GM23338 (cell line): Measurements from ENCODE around the gene WSCD1. TPM values are rescaled to one million over a fixed set of nuclear protein-coding genes. Genes with fewer than 3 reads are reported as not detected.

Experiments used
- ATAC-seq: fragments of 200-7000 bp; cut with Tn5 transposase; 3 replicates; pipeline ENCODE4 v1.9.1; 2020
- DNase-seq: peaks from one replicate; pipeline ENCODE4 v3.0.0-alpha.2; 2015; ENCODE audit warnings: low spot score
- H2AFZ ChIP-seq: fragments of 200-600 bp; sonication (generic); 2 replicates; pipeline ENCODE4 v1.8.0; 2016; ENCODE audit warnings: antibody characterized with exemption, mild to moderate bottlenecking, moderate library complexity
- H3F3A ChIP-seq: fragments of 200-600 bp; sonication (generic); replicated peaks from 2 replicates; pipeline ENCODE4 v1.8.0; 2017; ENCODE audit warnings: antibody characterized with exemption, mixed run types, low read depth
- H3K27ac ChIP-seq: fragments of 200-600 bp; sonication (generic); 2 replicates; pipeline ENCODE4 v1.6.1; 2016; ENCODE audit warnings: low read depth
- H3K27me3 ChIP-seq: fragments of 200-600 bp; sonication (generic); 2 replicates; pipeline ENCODE4 v1.8.0; 2016; ENCODE audit warnings: mild to moderate bottlenecking, mixed run types, moderate library complexity; ENCODE audit not compliant: insufficient read depth
- H3K36me3 ChIP-seq: fragments of 200-600 bp; sonication (generic); 2 replicates; pipeline ENCODE4 v1.8.0; 2016; ENCODE audit warnings: mild to moderate bottlenecking; ENCODE audit not compliant: insufficient read depth
- H3K4me1 ChIP-seq: fragments of 200-600 bp; sonication (generic); 2 replicates; pipeline ENCODE4 v1.8.0; 2016; ENCODE audit warnings: mild to moderate bottlenecking, moderate library complexity; ENCODE audit not compliant: insufficient read depth
- H3K4me2 ChIP-seq: fragments of 200-600 bp; sonication (generic); 2 replicates; pipeline ENCODE4 v1.7.1; 2017; ENCODE audit warnings: mixed run types
- H3K4me3 ChIP-seq: fragments of 200-600 bp; sonication (generic); 2 replicates; pipeline ENCODE4 v1.6.1; 2016; ENCODE audit warnings: mixed run types
- H3K79me2 ChIP-seq: fragments of 200-600 bp; sonication (generic); replicated peaks from 2 replicates; pipeline ENCODE4 v1.8.0; 2017; ENCODE audit warnings: mild to moderate bottlenecking; ENCODE audit not compliant: insufficient read depth
- H3K9me2 ChIP-seq: fragments of 200-600 bp; sonication (generic); 2 replicates; pipeline ENCODE4 v1.8.0; 2017; ENCODE audit not compliant: insufficient read depth
- H4K20me1 ChIP-seq: fragments of 200-600 bp; sonication (generic); replicated peaks from 2 replicates; pipeline ENCODE4 v1.8.0; 2017; ENCODE audit warnings: mild to moderate bottlenecking; ENCODE audit not compliant: insufficient read depth
- H3K27ac Mint-ChIP-seq: 2 replicates; pipeline ENCODE4 v1.8.0; 2020; ENCODE audit warnings: inconsistent platforms, mild to moderate bottlenecking, moderate library complexity, mixed read lengths
- H3K27me3 Mint-ChIP-seq: 3 replicates; pipeline ENCODE4 v1.8.0; 2022; ENCODE audit warnings: low read depth, mild to moderate bottlenecking, moderate library complexity, mixed read lengths, inconsistent platforms; ENCODE audit not compliant: insufficient read depth, poor library complexity
- H3K36me3 Mint-ChIP-seq: 3 replicates; pipeline ENCODE4 v1.8.0; 2021; ENCODE audit warnings: low read depth, mild to moderate bottlenecking, inconsistent platforms, moderate library complexity, mixed read lengths
- H3K4me1 Mint-ChIP-seq: 3 replicates; pipeline ENCODE4 v1.8.0; 2020; ENCODE audit warnings: mild to moderate bottlenecking, inconsistent platforms, mixed read lengths
- H3K4me3 Mint-ChIP-seq: 3 replicates; pipeline ENCODE4 v1.8.0; 2021; ENCODE audit warnings: moderate library complexity, mild to moderate bottlenecking, inconsistent platforms, mixed read lengths
- H3K9me3 Mint-ChIP-seq: 3 replicates; pipeline ENCODE4 v1.8.0; 2020; ENCODE audit warnings: moderate library complexity, mild to moderate bottlenecking, inconsistent platforms, mixed read lengths
- CREB1 ChIP-seq: fragments of 250-450 bp; sonication (Bioruptor Pico); IDR thresholded peaks from 2 replicates; pipeline ENCODE4 v1.5.0; 2020; ENCODE audit warnings: low read depth, mild to moderate bottlenecking, moderate library complexity
- EZH2 ChIP-seq: fragments of 200-600 bp; sonication (generic); IDR thresholded peaks from one replicate; pipeline ENCODE4 v1.8.0; 2017; ENCODE audit warnings: antibody characterized with exemption, mild to moderate bottlenecking, low read depth; ENCODE audit not compliant: unreplicated experiment
- EZH2phosphoT487 ChIP-seq: fragments of 200-600 bp; sonication (generic); IDR thresholded peaks from one replicate; pipeline ENCODE4 v1.8.1; 2018; ENCODE audit warnings: antibody characterized with exemption; ENCODE audit not compliant: unreplicated experiment
- JUNB ChIP-seq: IDR thresholded peaks from one replicate; pipeline ENCODE4 v1.6.1; 2016; ENCODE audit warnings: antibody characterized with exemption; ENCODE audit not compliant: unreplicated experiment
- NANOG ChIP-seq: IDR thresholded peaks from 2 replicates; pipeline ENCODE4 v1.6.1; 2016; ENCODE audit warnings: antibody characterized with exemption, borderline replicate concordance
- POLR2AphosphoS5 ChIP-seq: IDR thresholded peaks from 2 replicates; pipeline ENCODE4 v1.6.1; 2016; ENCODE audit warnings: antibody characterized with exemption, low read depth
- STAT1 ChIP-seq: IDR thresholded peaks from one replicate; pipeline ENCODE4 v1.6.1; 2016; ENCODE audit warnings: antibody characterized with exemption; ENCODE audit not compliant: unreplicated experiment
- ZNF114 ChIP-seq: fragments of 250-450 bp; sonication (Bioruptor Pico); IDR thresholded peaks from 2 replicates; pipeline ENCODE4 v1.5.0; 2020; ENCODE audit warnings: mild to moderate bottlenecking, moderate library complexity
- ZNF331 ChIP-seq: fragments of 250-450 bp; sonication (Bioruptor Pico); IDR thresholded peaks from 2 replicates; pipeline ENCODE4 v1.5.0; 2020; ENCODE audit warnings: low read depth, mild to moderate bottlenecking, moderate library complexity
- polyA plus RNA-seq: library from polyadenylated mRNA; unstranded; fragments of >200 nt; fragmentation: Nextera tagmentation; extraction: Ambion mirVana; gene quantifications from 2 replicates; pipeline ENCODE4 v1.2.1, GENCODE V29; 2016
- total RNA-seq: library from RNA; depleted of rRNA; stranded (reverse); fragments of >200 nt; shearing (Covaris generic); gene quantifications from 2 replicates; pipeline ENCODE4 v1.2.3, GENCODE V29; 2014
- TF ChIP-seq, protein P1 (sequence below), 2 experiments: fragments of 200-600 bp in 1 of 2; sonication (generic) in 1 of 2; conservative IDR thresholded peaks; 2 replicates each; pipeline versions ENCODE4 v1.5.1 to v1.6.1; 2016 to 2017; ENCODE audit warnings: antibody characterized with exemption in 2 of 2, low read depth in 2 of 2, mild to moderate bottlenecking in 2 of 2, moderate library complexity in 1 of 2
- TF ChIP-seq, protein P2 (sequence below): IDR thresholded peaks from 2 replicates; pipeline ENCODE4 v1.6.1; 2016; ENCODE audit warnings: antibody characterized with exemption
- TF ChIP-seq, protein P3 (sequence below): IDR thresholded peaks from one replicate; pipeline ENCODE4 v1.6.1; 2018; ENCODE audit warnings: antibody characterized with exemption; ENCODE audit not compliant: unreplicated experiment
- TF ChIP-seq, protein P4 (sequence below): fragments of 250-450 bp; sonication (Bioruptor Pico); IDR thresholded peaks from 2 replicates; pipeline ENCODE4 v1.5.0; 2020; ENCODE audit warnings: mild to moderate bottlenecking, moderate library complexity

The WSCD1 gene
- total and polyA plus RNA-seq, 2 experiments from 2014 or later, result 6.1 to 38.9 TPM

DNA sequence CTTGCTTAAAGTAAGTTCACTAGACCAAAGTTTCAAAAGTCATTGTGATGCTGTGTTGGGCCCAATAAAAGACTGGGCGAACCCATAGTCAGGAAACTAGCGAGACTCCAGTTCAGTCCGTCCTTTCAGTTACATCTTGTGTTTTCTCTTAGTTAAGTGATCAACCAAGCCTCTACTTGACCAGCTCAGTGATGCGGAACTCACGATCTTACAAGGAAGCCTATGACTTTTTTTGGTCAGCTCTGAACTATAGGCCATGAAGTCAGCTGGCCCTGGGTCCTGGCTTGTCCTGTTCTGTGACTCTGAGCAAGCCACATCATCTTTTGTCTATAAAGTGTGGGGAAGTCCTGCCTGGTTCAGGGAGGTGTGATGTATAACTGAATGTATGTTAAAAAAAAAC is 21.7 kb upstream of the WSCD1 start:
- H3K27me3 Mint-ChIP-seq, result peaks cover 2% of the 10 kb centered on the region
- Histone ChIP-seq H3K4me2 (no peak overlapping the region), H3K27me3 (no peaks in the 10 kb centered on the region), H3K9me2 (no peaks in the 10 kb centered on the region), H2AFZ (no peak overlapping the region), H4K20me1 (no peaks in the 10 kb centered on the region), H3K4me3 (no peak overlapping the region), H3K36me3 (no peaks in the 10 kb centered on the region), H3K79me2 (no peaks in the 10 kb centered on the region), H3F3A (no peaks in the 10 kb centered on the region), H3K27ac (no peak overlapping the region), H3K4me1 (no peaks in the 10 kb centered on the region)
- no peaks in the 10 kb centered on the region for H3K36me3 Mint-ChIP-seq
- ATAC-seq, result no peak
- H3K27ac Mint-ChIP-seq, result no peak overlapping the region
- no peaks in the 10 kb centered on the region for H3K4me1 Mint-ChIP-seq
- DNase-seq, result no peak
- no peak for TF ChIP-seq NANOG
- TF ChIP-seq, protein P1, sequence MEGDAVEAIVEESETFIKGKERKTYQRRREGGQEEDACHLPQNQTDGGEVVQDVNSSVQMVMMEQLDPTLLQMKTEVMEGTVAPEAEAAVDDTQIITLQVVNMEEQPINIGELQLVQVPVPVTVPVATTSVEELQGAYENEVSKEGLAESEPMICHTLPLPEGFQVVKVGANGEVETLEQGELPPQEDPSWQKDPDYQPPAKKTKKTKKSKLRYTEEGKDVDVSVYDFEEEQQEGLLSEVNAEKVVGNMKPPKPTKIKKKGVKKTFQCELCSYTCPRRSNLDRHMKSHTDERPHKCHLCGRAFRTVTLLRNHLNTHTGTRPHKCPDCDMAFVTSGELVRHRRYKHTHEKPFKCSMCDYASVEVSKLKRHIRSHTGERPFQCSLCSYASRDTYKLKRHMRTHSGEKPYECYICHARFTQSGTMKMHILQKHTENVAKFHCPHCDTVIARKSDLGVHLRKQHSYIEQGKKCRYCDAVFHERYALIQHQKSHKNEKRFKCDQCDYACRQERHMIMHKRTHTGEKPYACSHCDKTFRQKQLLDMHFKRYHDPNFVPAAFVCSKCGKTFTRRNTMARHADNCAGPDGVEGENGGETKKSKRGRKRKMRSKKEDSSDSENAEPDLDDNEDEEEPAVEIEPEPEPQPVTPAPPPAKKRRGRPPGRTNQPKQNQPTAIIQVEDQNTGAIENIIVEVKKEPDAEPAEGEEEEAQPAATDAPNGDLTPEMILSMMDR (conservative IDR thresholded peaks at IDR 0.05; ENCODE audit: low read depth in 2 of 2), result no peak
- TF ChIP-seq, protein P2, sequence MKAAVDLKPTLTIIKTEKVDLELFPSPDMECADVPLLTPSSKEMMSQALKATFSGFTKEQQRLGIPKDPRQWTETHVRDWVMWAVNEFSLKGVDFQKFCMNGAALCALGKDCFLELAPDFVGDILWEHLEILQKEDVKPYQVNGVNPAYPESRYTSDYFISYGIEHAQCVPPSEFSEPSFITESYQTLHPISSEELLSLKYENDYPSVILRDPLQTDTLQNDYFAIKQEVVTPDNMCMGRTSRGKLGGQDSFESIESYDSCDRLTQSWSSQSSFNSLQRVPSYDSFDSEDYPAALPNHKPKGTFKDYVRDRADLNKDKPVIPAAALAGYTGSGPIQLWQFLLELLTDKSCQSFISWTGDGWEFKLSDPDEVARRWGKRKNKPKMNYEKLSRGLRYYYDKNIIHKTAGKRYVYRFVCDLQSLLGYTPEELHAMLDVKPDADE, result no peak
- TF ChIP-seq, protein P3, sequence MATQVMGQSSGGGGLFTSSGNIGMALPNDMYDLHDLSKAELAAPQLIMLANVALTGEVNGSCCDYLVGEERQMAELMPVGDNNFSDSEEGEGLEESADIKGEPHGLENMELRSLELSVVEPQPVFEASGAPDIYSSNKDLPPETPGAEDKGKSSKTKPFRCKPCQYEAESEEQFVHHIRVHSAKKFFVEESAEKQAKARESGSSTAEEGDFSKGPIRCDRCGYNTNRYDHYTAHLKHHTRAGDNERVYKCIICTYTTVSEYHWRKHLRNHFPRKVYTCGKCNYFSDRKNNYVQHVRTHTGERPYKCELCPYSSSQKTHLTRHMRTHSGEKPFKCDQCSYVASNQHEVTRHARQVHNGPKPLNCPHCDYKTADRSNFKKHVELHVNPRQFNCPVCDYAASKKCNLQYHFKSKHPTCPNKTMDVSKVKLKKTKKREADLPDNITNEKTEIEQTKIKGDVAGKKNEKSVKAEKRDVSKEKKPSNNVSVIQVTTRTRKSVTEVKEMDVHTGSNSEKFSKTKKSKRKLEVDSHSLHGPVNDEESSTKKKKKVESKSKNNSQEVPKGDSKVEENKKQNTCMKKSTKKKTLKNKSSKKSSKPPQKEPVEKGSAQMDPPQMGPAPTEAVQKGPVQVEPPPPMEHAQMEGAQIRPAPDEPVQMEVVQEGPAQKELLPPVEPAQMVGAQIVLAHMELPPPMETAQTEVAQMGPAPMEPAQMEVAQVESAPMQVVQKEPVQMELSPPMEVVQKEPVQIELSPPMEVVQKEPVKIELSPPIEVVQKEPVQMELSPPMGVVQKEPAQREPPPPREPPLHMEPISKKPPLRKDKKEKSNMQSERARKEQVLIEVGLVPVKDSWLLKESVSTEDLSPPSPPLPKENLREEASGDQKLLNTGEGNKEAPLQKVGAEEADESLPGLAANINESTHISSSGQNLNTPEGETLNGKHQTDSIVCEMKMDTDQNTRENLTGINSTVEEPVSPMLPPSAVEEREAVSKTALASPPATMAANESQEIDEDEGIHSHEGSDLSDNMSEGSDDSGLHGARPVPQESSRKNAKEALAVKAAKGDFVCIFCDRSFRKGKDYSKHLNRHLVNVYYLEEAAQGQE, result no peak
- no peak for TF ChIP-seq STAT1
- TF ChIP-seq JUNB, result no peak
- no peak for TF ChIP-seq CREB1 (CRISPR knock-in tag)
- no peak for TF ChIP-seq POLR2AphosphoS5
- TF ChIP-seq EZH2phosphoT487, result no peak
- TF ChIP-seq ZNF114 (CRISPR knock-in tag), result no peak
- TF ChIP-seq EZH2, result no peak
- TF ChIP-seq, protein P4, sequence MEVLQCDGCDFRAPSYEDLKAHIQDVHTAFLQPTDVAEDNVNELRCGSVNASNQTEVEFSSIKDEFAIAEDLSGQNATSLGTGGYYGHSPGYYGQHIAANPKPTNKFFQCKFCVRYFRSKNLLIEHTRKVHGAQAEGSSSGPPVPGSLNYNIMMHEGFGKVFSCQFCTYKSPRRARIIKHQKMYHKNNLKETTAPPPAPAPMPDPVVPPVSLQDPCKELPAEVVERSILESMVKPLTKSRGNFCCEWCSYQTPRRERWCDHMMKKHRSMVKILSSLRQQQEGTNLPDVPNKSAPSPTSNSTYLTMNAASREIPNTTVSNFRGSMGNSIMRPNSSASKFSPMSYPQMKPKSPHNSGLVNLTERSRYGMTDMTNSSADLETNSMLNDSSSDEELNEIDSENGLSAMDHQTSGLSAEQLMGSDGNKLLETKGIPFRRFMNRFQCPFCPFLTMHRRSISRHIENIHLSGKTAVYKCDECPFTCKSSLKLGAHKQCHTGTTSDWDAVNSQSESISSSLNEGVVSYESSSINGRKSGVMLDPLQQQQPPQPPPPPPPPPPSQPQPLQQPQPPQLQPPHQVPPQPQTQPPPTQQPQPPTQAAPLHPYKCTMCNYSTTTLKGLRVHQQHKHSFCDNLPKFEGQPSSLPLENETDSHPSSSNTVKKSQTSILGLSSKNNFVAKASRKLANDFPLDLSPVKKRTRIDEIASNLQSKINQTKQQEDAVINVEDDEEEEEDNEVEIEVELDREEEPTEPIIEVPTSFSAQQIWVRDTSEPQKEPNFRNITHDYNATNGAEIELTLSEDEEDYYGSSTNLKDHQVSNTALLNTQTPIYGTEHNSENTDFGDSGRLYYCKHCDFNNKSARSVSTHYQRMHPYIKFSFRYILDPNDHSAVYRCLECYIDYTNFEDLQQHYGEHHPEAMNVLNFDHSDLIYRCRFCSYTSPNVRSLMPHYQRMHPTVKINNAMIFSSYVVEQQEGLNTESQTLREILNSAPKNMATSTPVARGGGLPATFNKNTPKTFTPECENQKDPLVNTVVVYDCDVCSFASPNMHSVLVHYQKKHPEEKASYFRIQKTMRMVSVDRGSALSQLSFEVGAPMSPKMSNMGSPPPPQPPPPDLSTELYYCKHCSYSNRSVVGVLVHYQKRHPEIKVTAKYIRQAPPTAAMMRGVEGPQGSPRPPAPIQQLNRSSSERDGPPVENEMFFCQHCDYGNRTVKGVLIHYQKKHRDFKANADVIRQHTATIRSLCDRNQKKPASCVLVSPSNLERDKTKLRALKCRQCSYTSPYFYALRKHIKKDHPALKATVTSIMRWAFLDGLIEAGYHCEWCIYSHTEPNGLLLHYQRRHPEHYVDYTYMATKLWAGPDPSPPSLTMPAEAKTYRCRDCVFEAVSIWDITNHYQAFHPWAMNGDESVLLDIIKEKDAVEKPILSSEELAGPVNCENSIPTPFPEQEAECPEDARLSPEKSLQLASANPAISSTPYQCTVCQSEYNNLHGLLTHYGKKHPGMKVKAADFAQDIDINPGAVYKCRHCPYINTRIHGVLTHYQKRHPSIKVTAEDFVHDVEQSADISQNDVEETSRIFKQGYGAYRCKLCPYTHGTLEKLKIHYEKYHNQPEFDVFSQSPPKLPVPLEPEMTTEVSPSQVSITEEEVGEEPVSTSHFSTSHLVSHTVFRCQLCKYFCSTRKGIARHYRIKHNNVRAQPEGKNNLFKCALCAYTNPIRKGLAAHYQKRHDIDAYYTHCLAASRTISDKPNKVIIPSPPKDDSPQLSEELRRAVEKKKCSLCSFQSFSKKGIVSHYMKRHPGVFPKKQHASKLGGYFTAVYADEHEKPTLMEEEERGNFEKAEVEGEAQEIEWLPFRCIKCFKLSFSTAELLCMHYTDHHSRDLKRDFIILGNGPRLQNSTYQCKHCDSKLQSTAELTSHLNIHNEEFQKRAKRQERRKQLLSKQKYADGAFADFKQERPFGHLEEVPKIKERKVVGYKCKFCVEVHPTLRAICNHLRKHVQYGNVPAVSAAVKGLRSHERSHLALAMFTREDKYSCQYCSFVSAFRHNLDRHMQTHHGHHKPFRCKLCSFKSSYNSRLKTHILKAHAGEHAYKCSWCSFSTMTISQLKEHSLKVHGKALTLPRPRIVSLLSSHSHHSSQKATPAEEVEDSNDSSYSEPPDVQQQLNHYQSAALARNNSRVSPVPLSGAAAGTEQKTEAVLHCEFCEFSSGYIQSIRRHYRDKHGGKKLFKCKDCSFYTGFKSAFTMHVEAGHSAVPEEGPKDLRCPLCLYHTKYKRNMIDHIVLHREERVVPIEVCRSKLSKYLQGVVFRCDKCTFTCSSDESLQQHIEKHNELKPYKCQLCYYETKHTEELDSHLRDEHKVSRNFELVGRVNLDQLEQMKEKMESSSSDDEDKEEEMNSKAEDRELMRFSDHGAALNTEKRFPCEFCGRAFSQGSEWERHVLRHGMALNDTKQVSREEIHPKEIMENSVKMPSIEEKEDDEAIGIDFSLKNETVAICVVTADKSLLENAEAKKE (CRISPR knock-in tag), result no peak
- no peak for TF ChIP-seq ZNF331 (CRISPR knock-in tag)
- no peaks in the 10 kb centered on the region for H3K9me3 Mint-ChIP-seq
- no peak overlapping the region for H3K4me3 Mint-ChIP-seq
